Pancreas (tissue), 10 donors: Measurements from ENCODE around the gene UCN3. TPM values are rescaled to one million over a fixed set of nuclear protein-coding genes. Genes with fewer than 3 reads are reported as not detected.

ENCODE experiments used
- ATAC-seq, 4 donors: fragments of 200-7000 bp; cut with Tn5 transposase; one replicate each; pipeline versions ENCODE4 v1.8.0 to v1.9.1; 2020; ENCODE audit warnings: mild to moderate bottlenecking in 4 of 4, moderate library complexity in 4 of 4
- DNase-seq, 6 donors: peaks; one replicate each; pipeline ENCODE4 v3.0.0-alpha.2; 2020
- FAIRE-seq: peaks from 2 replicates; lab custom pipeline; 2012; peaks lifted over from hg19 to GRCh38; lab: Jason Lieb, UNC
- H3K27ac ChIP-seq, 4 donors: fragments of 200-600 bp; sonication (generic); 1 replicate in 3 of 4; 2 replicates in 1 of 4; pipeline versions ENCODE4 v1.5.0 to v1.8.0; 2020
- H3K27me3 ChIP-seq, 4 donors: fragments of 200-600 bp; one replicate each; pipeline ENCODE4 v1.8.0; 2021
- H3K36me3 ChIP-seq, 3 donors: fragments of 200-600 bp; sonication (generic) in 1 of 3; one replicate each; pipeline versions ENCODE4 v1.5.0 to v1.8.0; 2020 to 2021
- H3K4me1 ChIP-seq, 3 donors: fragments of 200-600 bp; one replicate each; pipeline ENCODE4 v1.8.0; 2021
- H3K4me3 ChIP-seq, 4 donors: fragments of 200-600 bp; sonication (generic) in 2 of 4; one replicate each; pipeline versions ENCODE4 v1.5.0 to v1.8.0; 2020 to 2021
- H3K9me3 ChIP-seq, 4 donors: fragments of 200-600 bp; one replicate each; pipeline ENCODE4 v1.8.0; 2021
- WGBS, 2 donors: extraction: QIAGEN DNeasy Blood & Tissue Kit; methylation state at CpG; one replicate each; pipeline ENCODE4 v1.1.7; 2013; 5-methylcytosine and 5-hydroxymethylcytosine counted together
- intact Hi-C, 3 donors: fragments of 100-400 bp; cut with DNase I; formaldehyde crosslinking; loops; one replicate each; pipeline versions ENCODE4 v1.11.1 to v1.14.2; 2022
- polyA plus RNA-seq, 2 donors: library from polyadenylated mRNA; stranded (reverse); fragments of 200-250 nt; gene quantifications; one replicate each; pipeline ENCODE4 v1.2.3, GENCODE V29; 2013
- total RNA-seq, 6 donors: library from RNA; stranded (reverse); fragmentation: NEBNext Ultra II Directional in 4 of 6; extraction: Animal tissue kit (Norgen Biotek cat#: 25700) in 4 of 6; gene quantifications; one replicate each; pipeline versions ENCODE4 v1.2.1 to v1.2.4, GENCODE V29; 2021 to 2023
- TF ChIP-seq, protein P1 (sequence below), 4 donors: fragments of 200-600 bp; sonication (generic) in 3 of 4; IDR thresholded peaks; one replicate each; pipeline versions ENCODE4 v1.5.0 to v1.8.0; 2021; ENCODE audit warnings: antibody characterized with exemption in 4 of 4
- donor health status: healthy with polysubstance abuse.
- donor health status: DM: no; HTN: no; CAD: no; lungs with moderate emphysema.
- donor health status: DM: no; HTN: no; CAD: no.
- donor health status: control.
- donor health status: control.
- donor health status: Bipolar disorder and iron deficiency.
- donor health status: DM: yes; HTN: yes; CAD: no.
- donor health status: DM: no; HTN: no; CAD: no.
- donor health status: DM: no; HTN: no; CAD: no.
- donor health status: DM: yes; HTN: yes; CAD: no.

The UCN3 gene
- total and polyA plus RNA-seq, 8 donors = 0.66 to 45.7 (median 2.5) TPM

GRCh38 chr10:5381187-5381586, 16.4 kb downstream of the UCN3 start:
- DNase-seq (no peak), FAIRE-seq (no peak), ATAC-seq (no peak)
- Histone ChIP-seq H3K36me3 (no peaks in the 10 kb centered on the region), H3K4me3 (no peak overlapping the region), H3K4me1 (peaks cover 0 to 10% (median 4%) of the 10 kb centered on the region in 3 donors), H3K9me3 (no peaks in the 10 kb centered on the region), H3K27me3 (no peaks in the 10 kb centered on the region), H3K27ac (no peak overlapping the region)
- WGBS, 2 donors = 90 to 100% methylated on average over 2 of the region's 2 CpGs
- intact Hi-C loops = no loop called here
- TF ChIP-seq, protein P1, sequence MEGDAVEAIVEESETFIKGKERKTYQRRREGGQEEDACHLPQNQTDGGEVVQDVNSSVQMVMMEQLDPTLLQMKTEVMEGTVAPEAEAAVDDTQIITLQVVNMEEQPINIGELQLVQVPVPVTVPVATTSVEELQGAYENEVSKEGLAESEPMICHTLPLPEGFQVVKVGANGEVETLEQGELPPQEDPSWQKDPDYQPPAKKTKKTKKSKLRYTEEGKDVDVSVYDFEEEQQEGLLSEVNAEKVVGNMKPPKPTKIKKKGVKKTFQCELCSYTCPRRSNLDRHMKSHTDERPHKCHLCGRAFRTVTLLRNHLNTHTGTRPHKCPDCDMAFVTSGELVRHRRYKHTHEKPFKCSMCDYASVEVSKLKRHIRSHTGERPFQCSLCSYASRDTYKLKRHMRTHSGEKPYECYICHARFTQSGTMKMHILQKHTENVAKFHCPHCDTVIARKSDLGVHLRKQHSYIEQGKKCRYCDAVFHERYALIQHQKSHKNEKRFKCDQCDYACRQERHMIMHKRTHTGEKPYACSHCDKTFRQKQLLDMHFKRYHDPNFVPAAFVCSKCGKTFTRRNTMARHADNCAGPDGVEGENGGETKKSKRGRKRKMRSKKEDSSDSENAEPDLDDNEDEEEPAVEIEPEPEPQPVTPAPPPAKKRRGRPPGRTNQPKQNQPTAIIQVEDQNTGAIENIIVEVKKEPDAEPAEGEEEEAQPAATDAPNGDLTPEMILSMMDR (IDR thresholded peaks at IDR 0.05) = no peak

DNA sequence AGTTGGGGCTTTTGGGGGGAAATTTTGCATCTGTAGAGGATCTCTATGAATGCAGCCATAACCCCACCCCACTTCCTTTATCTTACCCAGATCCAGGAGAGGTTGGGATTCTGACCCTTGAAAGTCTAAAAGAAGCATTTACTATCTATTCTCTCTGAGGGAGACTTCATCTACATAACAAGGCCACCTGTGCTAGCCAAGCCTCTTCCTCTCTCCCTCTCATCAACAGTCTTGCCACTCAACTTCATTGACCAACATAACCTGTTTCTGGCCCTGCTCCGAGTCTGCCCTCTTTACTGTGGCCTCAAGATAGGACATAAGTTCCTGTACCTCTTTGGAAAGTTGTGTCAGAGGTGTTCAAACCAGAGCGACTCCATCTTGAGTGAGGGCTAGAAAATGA, 20.5 kb downstream of the UCN3 start:
- intact Hi-C loops = no loop called here

DNA sequence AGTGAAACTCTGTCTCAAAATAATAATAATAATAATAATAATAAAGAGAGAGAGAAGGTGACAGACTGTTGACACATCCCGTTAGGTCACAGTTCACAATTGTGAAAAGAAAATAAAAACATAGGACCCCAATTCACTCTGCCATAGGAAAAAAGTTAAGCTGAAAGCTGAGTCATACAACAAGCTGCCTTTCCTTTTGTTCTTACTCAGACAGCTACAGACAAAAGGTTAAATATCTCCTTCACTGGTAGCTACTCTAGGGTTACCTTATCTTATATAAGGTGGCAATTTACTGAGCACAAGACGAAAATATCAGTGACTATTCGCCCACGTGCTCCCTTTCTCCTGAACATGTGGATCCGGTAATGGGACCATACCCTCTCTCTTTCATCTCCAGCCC, 22.4 kb downstream of the UCN3 start:
- ATAC-seq = no peak
- Histone ChIP-seq H3K27ac (no peak overlapping the region), H3K9me3 (no peaks in the 10 kb centered on the region), H3K36me3 (no peaks in the 10 kb centered on the region), H3K27me3 (no peaks in the 10 kb centered on the region), H3K4me3 (no peak overlapping the region), H3K4me1 (peaks cover 0 to 10% (median 4%) of the 10 kb centered on the region in 3 donors)
- TF ChIP-seq, protein P1 (IDR thresholded peaks at IDR 0.05) = no peak
- 84 to 90% methylated on average over 5 of the region's 5 CpGs for WGBS, 2 donors
- intact Hi-C loops = no loop called here
- FAIRE-seq = no peak
- DNase-seq = no peak

More for the DNA sequence above, 20.5 kb downstream of the UCN3 start:
- Histone ChIP-seq H3K27me3 (no peaks in the 10 kb centered on the region), H3K4me3 (no peak overlapping the region), H3K27ac (no peak overlapping the region), H3K36me3 (no peaks in the 10 kb centered on the region), H3K4me1 (peaks cover 0 to 10% (median 4%) of the 10 kb centered on the region in 3 donors), H3K9me3 (no peaks in the 10 kb centered on the region)
- ATAC-seq (no peak), DNase-seq (no peak), FAIRE-seq (no peak)
- WGBS, 2 donors = 72 to 83% methylated on average over 2 of the region's 2 CpGs
- TF ChIP-seq, protein P1 (IDR thresholded peaks at IDR 0.05) = no peak

DNA sequence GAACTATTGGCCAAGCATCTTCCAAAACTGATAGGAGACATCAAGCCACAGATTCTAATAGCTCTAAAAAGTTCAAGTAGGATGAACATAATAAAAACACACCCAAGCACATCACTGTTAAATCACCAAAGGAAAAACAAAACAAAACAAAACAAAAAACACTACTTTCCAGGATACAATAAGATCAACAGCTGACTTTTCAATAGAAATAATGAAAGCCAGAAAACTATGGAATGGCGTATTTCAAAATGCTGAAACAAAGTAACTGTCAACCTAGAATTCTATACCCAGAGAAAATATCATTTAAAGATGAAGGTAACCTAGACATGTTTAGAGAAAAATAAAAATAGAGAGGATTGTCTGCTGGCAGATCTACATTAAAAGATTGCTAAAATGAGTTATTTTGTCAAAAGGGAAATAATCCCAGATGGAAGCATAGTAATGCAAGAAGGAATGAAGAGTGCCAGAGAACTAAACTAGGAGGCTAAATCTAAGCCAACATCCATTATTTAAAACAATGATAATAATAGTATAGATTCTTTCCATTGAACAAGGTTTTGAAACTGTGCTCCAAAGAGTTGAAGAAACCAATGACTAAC, 25.9 kb downstream of the UCN3 start:
- TF ChIP-seq, protein P1 (IDR thresholded peaks at IDR 0.05) = no peak
- FAIRE-seq (no peak), ATAC-seq (no peak), DNase-seq (no peak)
- intact Hi-C loops = no loop called here
- Histone ChIP-seq H3K9me3 (no peaks in the 10 kb centered on the region), H3K27ac (no peak overlapping the region), H3K27me3 (no peaks in the 10 kb centered on the region), H3K4me3 (no peak overlapping the region), H3K4me1 (no peaks in the 10 kb centered on the region), H3K36me3 (no peaks in the 10 kb centered on the region)
- 97 to 98% methylated on average over 1 of the region's 1 CpG for WGBS, 2 donors

DNA sequence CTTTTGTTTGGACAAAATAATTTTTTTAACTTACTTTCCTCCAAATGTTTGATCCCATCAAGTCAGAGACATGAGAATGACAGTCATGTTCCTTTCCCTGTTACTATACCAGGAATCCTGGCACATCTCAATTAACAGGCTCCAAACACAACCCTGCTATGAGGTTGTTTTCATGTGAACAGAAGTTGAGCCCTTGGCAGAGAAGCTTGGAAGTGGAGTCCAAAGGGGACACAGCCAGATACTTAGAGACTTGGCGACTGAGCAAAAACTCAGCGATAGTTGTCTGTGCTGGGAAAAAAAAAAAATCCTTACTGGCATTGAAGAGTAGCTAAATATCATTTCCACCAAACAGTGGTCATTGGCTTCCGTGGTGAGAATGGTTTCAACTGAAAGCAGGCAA, 27.0 kb downstream of the UCN3 start:
- Histone ChIP-seq H3K36me3 (no peaks in the 10 kb centered on the region), H3K27me3 (no peaks in the 10 kb centered on the region), H3K27ac (no peak overlapping the region), H3K4me1 (no peaks in the 10 kb centered on the region), H3K4me3 (no peak overlapping the region), H3K9me3 (no peaks in the 10 kb centered on the region)
- WGBS, 2 donors = 86 to 92% methylated on average over 3 of the region's 3 CpGs
- TF ChIP-seq, protein P1 (IDR thresholded peaks at IDR 0.05) = no peak
- intact Hi-C loops = no loop called here
- FAIRE-seq = no peak
- DNase-seq = no peak
- no peak for ATAC-seq
